ENCODE results near the gene THAP5. TPM values are rescaled to one million over a fixed set of nuclear protein-coding genes. Genes with fewer than 3 reads are reported as not detected.

The THAP5 gene
- total RNA-seq, 1 experiment from 2014 or later: 39.4 TPM

DNA sequence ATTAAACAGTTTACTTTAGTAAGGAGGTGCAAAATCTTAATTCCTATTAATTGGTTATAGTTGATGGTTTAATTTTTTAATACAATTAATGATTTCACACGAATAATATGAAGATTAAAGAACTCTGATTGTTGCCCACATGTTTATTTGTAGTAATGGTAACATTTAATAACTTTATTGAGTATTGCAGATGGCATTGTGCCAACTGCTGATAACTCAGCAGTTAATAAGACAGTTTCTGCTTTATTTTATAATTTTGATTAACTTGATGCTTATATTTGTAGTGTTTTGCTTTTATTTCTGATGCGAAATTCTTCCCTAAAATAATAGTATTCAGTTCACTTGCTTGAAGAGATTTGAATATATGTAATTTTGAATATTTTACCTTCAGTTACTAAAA lies 3.0 kb upstream of the THAP5 start:
- intact Hi-C loops (cut with micrococcal nuclease; ENCODE audit: unreplicated experiment): no loop called here
- DNase-seq (ENCODE audit: low spot score): no peak
- peaks cover 32% of the 10 kb centered on the region for H3K36me3 ChIP-seq (ENCODE audit: insufficient read depth, low read length, poor library complexity, severe bottlenecking)
- no peak overlapping the region for H3K27ac ChIP-seq (ENCODE audit: low read depth, low read length, poor library complexity, severe bottlenecking)
- ChIA-PET CTCF (no interaction called here), POLR2A (ENCODE audit: low non-redundant PET) (no interaction called here)
- H3K27me3 ChIP-seq (replicated peaks; ENCODE audit: insufficient read depth, low read depth, low read length, poor library complexity): no peaks in the 10 kb centered on the region
- peaks cover 23% of the 10 kb centered on the region for H3K4me1 ChIP-seq (ENCODE audit: insufficient read depth, low read length, poor library complexity, severe bottlenecking)
- no peaks in the 10 kb centered on the region for H3K9me3 ChIP-seq (ENCODE audit: low read depth, low read length, poor library complexity, severe bottlenecking)
- TF ChIP-seq CTCF (conservative IDR thresholded peaks at IDR 0.05; ENCODE audit: low read depth, low read length): no peak
- TF ChIP-seq EZH2 (IDR thresholded peaks at IDR 0.05; ENCODE audit: borderline replicate concordance, low read depth, low read length, poor library complexity, severe bottlenecking): no peak
- BruUV-seq (replicated peaks): no TSS peak
- H3K4me3 ChIP-seq (ENCODE audit: low read depth, low read length, poor library complexity, severe bottlenecking): no peak overlapping the region

- Histone ChIP-seq H3K9me3 (ENCODE audit: low read depth, low read length, poor library complexity, severe bottlenecking) (no peaks in the 10 kb centered on the region), H3K36me3 (ENCODE audit: insufficient read depth, low read length, poor library complexity, severe bottlenecking) (peaks cover 43% of the 10 kb centered on the region), H3K27me3 (replicated peaks; ENCODE audit: insufficient read depth, low read depth, low read length, poor library complexity) (no peaks in the 10 kb centered on the region), H3K4me1 (ENCODE audit: insufficient read depth, low read length, poor library complexity, severe bottlenecking) (peaks cover 27% of the 10 kb centered on the region), H3K4me3 (ENCODE audit: low read depth, low read length, poor library complexity, severe bottlenecking) (peak overlapping the region; percentile 77), H3K27ac (ENCODE audit: low read depth, low read length, poor library complexity, severe bottlenecking) (peak overlapping the region; percentile 94)
- ChIA-PET CTCF (no interaction called here), POLR2A (ENCODE audit: low non-redundant PET) (interaction anchor here (0.6 kb wide), 1 partner anchor 678 kb away, joined by 3 read pairs; no protein-coding TSS in a partner anchor)
- peak; percentile 37 for DNase-seq (ENCODE audit: low spot score)
- BruUV-seq (replicated peaks): TSS peak; percentile 38
- intact Hi-C loops (cut with micrococcal nuclease; ENCODE audit: unreplicated experiment): no loop called here
- TF ChIP-seq CTCF (conservative IDR thresholded peaks at IDR 0.05; ENCODE audit: low read depth, low read length): no peak
- TF ChIP-seq EZH2 (IDR thresholded peaks at IDR 0.05; ENCODE audit: borderline replicate concordance, low read depth, low read length, poor library complexity, severe bottlenecking): no peak
Measured at GRCh38 chr7:108570146-108570755, 745 bp upstream of the THAP5 start.

DNA sequence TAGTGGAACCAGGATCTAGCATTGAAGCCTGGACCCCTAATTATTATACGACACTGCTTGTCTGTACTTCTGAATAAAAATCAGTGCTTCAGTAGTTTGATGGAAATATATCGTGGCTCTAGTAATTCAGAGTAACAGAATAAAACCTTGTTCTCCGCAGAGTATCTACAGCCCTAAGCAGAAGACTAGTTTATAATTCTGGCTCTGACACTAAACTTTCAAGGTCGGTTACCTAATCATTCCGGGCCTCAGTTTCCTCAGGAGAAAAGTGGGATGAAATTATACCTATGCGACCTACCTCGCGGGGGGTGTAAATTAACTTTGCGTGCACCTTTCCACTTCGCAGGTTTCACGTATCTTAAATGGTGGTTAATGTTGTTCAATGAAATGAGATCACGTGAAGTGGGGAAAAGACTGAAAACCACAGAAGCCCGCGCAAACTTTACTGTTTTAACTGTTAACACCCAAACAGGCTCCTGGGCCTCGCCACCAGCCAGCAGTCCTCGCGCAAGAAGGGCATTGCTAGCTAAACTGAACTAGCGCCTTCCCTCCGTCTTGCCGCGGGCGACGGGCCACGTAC lies 615 bp downstream of the THAP5 start:
- no peaks in the 10 kb centered on the region for H3K27me3 ChIP-seq (replicated peaks; ENCODE audit: insufficient read depth, low read depth, low read length, poor library complexity)
- peak overlapping the region; percentile 94 for H3K27ac ChIP-seq (ENCODE audit: low read depth, low read length, poor library complexity, severe bottlenecking)
- TF ChIP-seq EZH2 (IDR thresholded peaks at IDR 0.05; ENCODE audit: borderline replicate concordance, low read depth, low read length, poor library complexity, severe bottlenecking) (no peak), CTCF (conservative IDR thresholded peaks at IDR 0.05; ENCODE audit: low read depth, low read length) (no peak)
- peaks cover 27% of the 10 kb centered on the region for H3K4me1 ChIP-seq (ENCODE audit: insufficient read depth, low read length, poor library complexity, severe bottlenecking)
- POLR2A ChIA-PET (ENCODE audit: low non-redundant PET): no interaction called here
- TSS peak; percentile 49 for BruUV-seq (replicated peaks)
- DNase-seq (ENCODE audit: low spot score): no peak
- peaks cover 46% of the 10 kb centered on the region for H3K36me3 ChIP-seq (ENCODE audit: insufficient read depth, low read length, poor library complexity, severe bottlenecking)
- CTCF ChIA-PET: no interaction called here
- peak overlapping the region; percentile 77 for H3K4me3 ChIP-seq (ENCODE audit: low read depth, low read length, poor library complexity, severe bottlenecking)
- intact Hi-C loops (cut with micrococcal nuclease; ENCODE audit: unreplicated experiment): loop anchor here (2.0 kb wide), 1 partner anchor 42 kb away; the partner anchor contains the start of gene PNPLA8
- no peaks in the 10 kb centered on the region for H3K9me3 ChIP-seq (ENCODE audit: low read depth, low read length, poor library complexity, severe bottlenecking)
